GM12878 (cell line): ENCODE measurements around the gene NGF. TPM values are rescaled to one million over a fixed set of nuclear protein-coding genes. Genes with fewer than 3 reads are reported as not detected.

Source experiments
- ATAC-seq: fragments of 200-7000 bp; cut with Tn5 transposase; 3 replicates; pipeline ENCODE4 v1.9.1; 2020; ENCODE audit warnings: mild to moderate bottlenecking, moderate library complexity
- BruUV-seq: library from RNA; stranded (reverse); fragments of 400-500 nt; replicated peaks from 2 replicates; lab custom pipeline; 2021; lab: Mats Ljungman, UMichigan
- CTCF ChIA-PET: fragments of 300-600 bp; sonication (Branson Sonifier 250); formaldehyde crosslinking; extraction: SDS; loops from one replicate; lab custom pipeline; 2021; ENCODE audit warnings: inconsistent platforms; lab: Yijun Ruan, JAX
- POLR2A ChIA-PET: fragments of 350-600 bp; formaldehyde crosslinking; extraction: SDS; loops from one replicate; lab custom pipeline; 2021; ENCODE audit warnings: inconsistent platforms; lab: Charles Lee
- RAD21 ChIA-PET: fragments of 300-600 bp; sonication (Branson Sonifier 250); formaldehyde crosslinking; loops from one replicate; lab custom pipeline; 2023; ENCODE audit warnings: antibody characterized with exemption; ENCODE audit not compliant: unreplicated experiment; lab: Charles Lee
- SMC1A ChIA-PET: fragments of 300-600 bp; sonication (Branson Sonifier 250); formaldehyde crosslinking; loops from one replicate; lab custom pipeline; 2023; ENCODE audit not compliant: unreplicated experiment, uncharacterized antibody; lab: Charles Lee
- DNase-seq: peaks from one replicate; pipeline ENCODE4 v3.0.0-alpha.2; 2011; ENCODE audit warnings: low read depth, low spot score
- FAIRE-seq: peaks from 3 replicates; lab custom pipeline; 2011; peaks lifted over from hg19 to GRCh38; lab: Jason Lieb, UNC
- H2AFZ ChIP-seq: 2 replicates; pipeline ENCODE4 v1.6.0; 2011; ENCODE audit warnings: low read depth, low read length, control low read depth; ENCODE audit not compliant: control insufficient read depth
- H3K27ac ChIP-seq: 2 replicates; pipeline ENCODE4 v1.5.1; 2011; ENCODE audit warnings: control low read depth; ENCODE audit not compliant: control insufficient read depth, insufficient read depth
- H3K27me3 ChIP-seq, 2 experiments: replicated peaks in 1 of 2; 2 replicates each; pipeline versions ENCODE4 v1.6.0 to v1.6.1; 2011; ENCODE audit warnings: low read length in 1 of 2; ENCODE audit not compliant: control insufficient read depth in 2 of 2, insufficient read depth in 2 of 2
- H3K36me3 ChIP-seq, 2 experiments: 2 replicates each; pipeline ENCODE4 v1.5.1; 2011; ENCODE audit warnings: low read length in 1 of 2; ENCODE audit not compliant: control insufficient read depth in 2 of 2, insufficient read depth in 2 of 2
- H3K4me1 ChIP-seq: 2 replicates; pipeline ENCODE4 v1.6.1; 2011; ENCODE audit warnings: mild to moderate bottlenecking, low read length, moderate library complexity, mixed read lengths; ENCODE audit not compliant: control insufficient read depth, insufficient read depth
- H3K4me2 ChIP-seq: 2 replicates; pipeline ENCODE4 v1.6.0; 2011; ENCODE audit warnings: control low read depth; ENCODE audit not compliant: control insufficient read depth, insufficient read depth
- H3K4me3 ChIP-seq: fragments of 200-600 bp; sonication (generic); 2 replicates; pipeline ENCODE4 v1.5.1; 2016
- H3K79me2 ChIP-seq: 2 replicates; pipeline ENCODE4 v1.6.0; 2011; ENCODE audit warnings: low read length; ENCODE audit not compliant: control insufficient read depth, insufficient read depth
- H3K9ac ChIP-seq: 2 replicates; pipeline ENCODE4 v1.8.0; 2011; ENCODE audit warnings: low read length, control low read depth, mixed read lengths; ENCODE audit not compliant: control insufficient read depth, insufficient read depth
- H3K9me3 ChIP-seq: replicated peaks from 3 replicates; pipeline ENCODE4 v1.5.1; 2011; ENCODE audit warnings: mild to moderate bottlenecking, low read length; ENCODE audit not compliant: control insufficient read depth, insufficient read depth
- H4K20me1 ChIP-seq: 2 replicates; pipeline ENCODE4 v1.6.0; 2011; ENCODE audit not compliant: control insufficient read depth, insufficient read depth
- CBX3 ChIP-seq: fragments of 200-600 bp; sonication (generic); IDR thresholded peaks from 2 replicates; pipeline ENCODE4 v1.6.1; 2016; ENCODE audit warnings: low read depth, borderline replicate concordance
- CHD1 ChIP-seq: IDR thresholded peaks from 2 replicates; pipeline ENCODE4 v1.6.1; 2012; ENCODE audit warnings: low read depth, low read length, improper control_type of control experiment
- ESRRA ChIP-seq: IDR thresholded peaks from 2 replicates; pipeline ENCODE4 v1.6.1; 2012; ENCODE audit warnings: mild to moderate bottlenecking, low read length, improper control_type of control experiment
- HCFC1 ChIP-seq: fragments of 150-350 bp; IDR thresholded peaks from 2 replicates; pipeline ENCODE4 v1.6.1; 2014; ENCODE audit warnings: low read length
- MTA2 ChIP-seq: fragments of 450-650 bp; IDR thresholded peaks from 2 replicates; pipeline ENCODE4 v1.6.1; 2016; ENCODE audit warnings: low read depth, mild to moderate bottlenecking, moderate library complexity
- MTA3 ChIP-seq: IDR thresholded peaks from 2 replicates; pipeline ENCODE4 v1.6.1; 2012; ENCODE audit warnings: low read length, inconsistent platforms, borderline replicate concordance
- NFIC ChIP-seq: IDR thresholded peaks from 2 replicates; pipeline ENCODE4 v1.6.1; 2012; ENCODE audit warnings: low read depth, mild to moderate bottlenecking, inconsistent platforms, low read length, moderate library complexity
- NFYA ChIP-seq: IDR thresholded peaks from 2 replicates; pipeline ENCODE4 v1.6.1; 2011; ENCODE audit warnings: low read depth, mild to moderate bottlenecking, low read length, improper control_type of control experiment, borderline replicate concordance
- NR2C1 ChIP-seq: fragments of 450-650 bp; IDR thresholded peaks from 2 replicates; pipeline ENCODE4 v1.6.1; 2017; ENCODE audit warnings: antibody characterized with exemption, mild to moderate bottlenecking, moderate library complexity
- NR2F1 ChIP-seq: fragments of 450-650 bp; conservative IDR thresholded peaks from 2 replicates; pipeline ENCODE4 v1.6.1; 2017; ENCODE audit warnings: mild to moderate bottlenecking
- RUNX3 ChIP-seq: IDR thresholded peaks from 2 replicates; pipeline ENCODE4 v1.6.1; 2012; ENCODE audit warnings: low read length, inconsistent platforms
- SIN3A ChIP-seq: IDR thresholded peaks from 2 replicates; pipeline ENCODE4 v1.6.1; 2012; ENCODE audit warnings: low read depth, low read length, improper control_type of control experiment
- SMAD1 ChIP-seq: fragments of 450-650 bp; IDR thresholded peaks from 2 replicates; pipeline ENCODE4 v1.6.1; 2018; ENCODE audit warnings: mild to moderate bottlenecking, low read depth; ENCODE audit not compliant: partially characterized antibody
- TAF1 ChIP-seq: IDR thresholded peaks from 2 replicates; pipeline ENCODE4 v1.6.1; 2011; ENCODE audit warnings: mild to moderate bottlenecking, low read depth, low read length, borderline replicate concordance
- WGBS: methylation state at CpG from one replicate; pipeline ENCODE4 v1.1.6; 2016; ENCODE audit warnings: low lambda C conversion rate; ENCODE audit not compliant: insufficient replicate concordance, insufficient coverage; ENCODE audit errors: missing lambda C conversion rate; 5-methylcytosine and 5-hydroxymethylcytosine counted together
- in situ Hi-C: fragments of 300-500 bp; cut with MboI; formaldehyde crosslinking; loops from 9 replicates; pipeline ENCODE4 v1.14.3; 2018; ENCODE audit warnings: mixed read lengths
- intact Hi-C: fragments of 100-400 bp; cut with micrococcal nuclease; formaldehyde crosslinking; loops from one replicate; pipeline ENCODE4 v1.14.2; 2022; ENCODE audit not compliant: unreplicated experiment
- polyA plus RNA-seq, 11 experiments: library from polyadenylated mRNA; depleted of rRNA in 4 of 11; unstranded in 6 of 11; stranded (reverse) in 5 of 11; fragments of >200 nt; fragmentation: Nextera tagmentation in 4 of 11; fragmentation: Illumina TruSeq in 1 of 11; extraction: Ambion mirVana in 4 of 11; extraction: Trizol in 1 of 11; gene quantifications; 1 replicate in 1 of 11; 2 replicates in 10 of 11; pipeline versions ENCODE4 v1.2.1 to v1.2.3, GENCODE V29; 2011 to 2016; ENCODE audit warnings: inconsistent platforms in 2 of 11, missing spikeins in 2 of 11, low read depth in 1 of 11
- total RNA-seq, 4 experiments: library from RNA; depleted of rRNA in 3 of 4; stranded (reverse); fragments of >200 nt in 3 of 4; fragmentation: Illumina TruSeq in 1 of 4; extraction: Trizol in 1 of 4; gene quantifications; 2 replicates each; pipeline versions ENCODE4 v1.2.1 to v1.2.3, GENCODE V29; 2013 to 2021
- TF ChIP-seq, protein P1 (sequence below): fragments of 450-650 bp; IDR thresholded peaks from 2 replicates; pipeline ENCODE4 v1.6.1; 2017; ENCODE audit warnings: antibody characterized with exemption, mild to moderate bottlenecking, moderate library complexity
- TF ChIP-seq, protein P2 (sequence below): fragments of 450-650 bp; IDR thresholded peaks from 2 replicates; pipeline ENCODE4 v1.6.1; 2017; ENCODE audit warnings: mild to moderate bottlenecking
- TF ChIP-seq, protein P3 (sequence below): IDR thresholded peaks from 2 replicates; pipeline ENCODE4 v1.6.1; 2012; ENCODE audit warnings: low read depth, low read length, improper control_type of control experiment
- TF ChIP-seq, protein P4 (sequence below): IDR thresholded peaks from 2 replicates; pipeline ENCODE4 v1.6.1; 2012; ENCODE audit warnings: mild to moderate bottlenecking, low read depth, low read length

The NGF gene
- total and polyA plus RNA-seq, 10 of the 15 experiments (the other 5 are each of a cell fraction or from before 2014, with no cell fraction given) = not detected

GRCh38 chr1:115340879-115341278 lies 2.8 kb upstream of the NGF start:
- Histone ChIP-seq H2AFZ (no peak overlapping the region), H3K27ac (no peak overlapping the region), H3K4me2 (no peak overlapping the region), H3K27me3 (peaks cover 0 to 5% of the 10 kb centered on the region in 2 experiments; a peak in 3 of 4 replicates), H3K9ac (no peak overlapping the region), H3K4me3 (no peak overlapping the region), H3K36me3 (no peaks in the 10 kb centered on the region), H3K79me2 (no peaks in the 10 kb centered on the region), H3K9me3 (no peaks in the 10 kb centered on the region), H4K20me1 (no peaks in the 10 kb centered on the region), H3K4me1 (no peaks in the 10 kb centered on the region)
- in situ Hi-C loops (no loop called here), intact Hi-C loops (no loop called here)
- RAD21 ChIA-PET = no interaction called here
- WGBS = 2% methylated on average over 3 of the region's 3 CpGs
- FAIRE-seq (no peak), ATAC-seq (no peak), DNase-seq (no peak)
- CTCF ChIA-PET = no interaction called here
- SMC1A ChIA-PET = no interaction called here
- no TSS peak for BruUV-seq
- POLR2A ChIA-PET = no interaction called here
- TF ChIP-seq SMAD1 = no peak
- no peak for TF ChIP-seq ESRRA
- TF ChIP-seq, protein P1, sequence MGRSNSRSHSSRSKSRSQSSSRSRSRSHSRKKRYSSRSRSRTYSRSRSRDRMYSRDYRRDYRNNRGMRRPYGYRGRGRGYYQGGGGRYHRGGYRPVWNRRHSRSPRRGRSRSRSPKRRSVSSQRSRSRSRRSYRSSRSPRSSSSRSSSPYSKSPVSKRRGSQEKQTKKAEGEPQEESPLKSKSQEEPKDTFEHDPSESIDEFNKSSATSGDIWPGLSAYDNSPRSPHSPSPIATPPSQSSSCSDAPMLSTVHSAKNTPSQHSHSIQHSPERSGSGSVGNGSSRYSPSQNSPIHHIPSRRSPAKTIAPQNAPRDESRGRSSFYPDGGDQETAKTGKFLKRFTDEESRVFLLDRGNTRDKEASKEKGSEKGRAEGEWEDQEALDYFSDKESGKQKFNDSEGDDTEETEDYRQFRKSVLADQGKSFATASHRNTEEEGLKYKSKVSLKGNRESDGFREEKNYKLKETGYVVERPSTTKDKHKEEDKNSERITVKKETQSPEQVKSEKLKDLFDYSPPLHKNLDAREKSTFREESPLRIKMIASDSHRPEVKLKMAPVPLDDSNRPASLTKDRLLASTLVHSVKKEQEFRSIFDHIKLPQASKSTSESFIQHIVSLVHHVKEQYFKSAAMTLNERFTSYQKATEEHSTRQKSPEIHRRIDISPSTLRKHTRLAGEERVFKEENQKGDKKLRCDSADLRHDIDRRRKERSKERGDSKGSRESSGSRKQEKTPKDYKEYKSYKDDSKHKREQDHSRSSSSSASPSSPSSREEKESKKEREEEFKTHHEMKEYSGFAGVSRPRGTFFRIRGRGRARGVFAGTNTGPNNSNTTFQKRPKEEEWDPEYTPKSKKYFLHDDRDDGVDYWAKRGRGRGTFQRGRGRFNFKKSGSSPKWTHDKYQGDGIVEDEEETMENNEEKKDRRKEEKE = no peak
- TF ChIP-seq HCFC1 = no peak
- TF ChIP-seq, protein P2, sequence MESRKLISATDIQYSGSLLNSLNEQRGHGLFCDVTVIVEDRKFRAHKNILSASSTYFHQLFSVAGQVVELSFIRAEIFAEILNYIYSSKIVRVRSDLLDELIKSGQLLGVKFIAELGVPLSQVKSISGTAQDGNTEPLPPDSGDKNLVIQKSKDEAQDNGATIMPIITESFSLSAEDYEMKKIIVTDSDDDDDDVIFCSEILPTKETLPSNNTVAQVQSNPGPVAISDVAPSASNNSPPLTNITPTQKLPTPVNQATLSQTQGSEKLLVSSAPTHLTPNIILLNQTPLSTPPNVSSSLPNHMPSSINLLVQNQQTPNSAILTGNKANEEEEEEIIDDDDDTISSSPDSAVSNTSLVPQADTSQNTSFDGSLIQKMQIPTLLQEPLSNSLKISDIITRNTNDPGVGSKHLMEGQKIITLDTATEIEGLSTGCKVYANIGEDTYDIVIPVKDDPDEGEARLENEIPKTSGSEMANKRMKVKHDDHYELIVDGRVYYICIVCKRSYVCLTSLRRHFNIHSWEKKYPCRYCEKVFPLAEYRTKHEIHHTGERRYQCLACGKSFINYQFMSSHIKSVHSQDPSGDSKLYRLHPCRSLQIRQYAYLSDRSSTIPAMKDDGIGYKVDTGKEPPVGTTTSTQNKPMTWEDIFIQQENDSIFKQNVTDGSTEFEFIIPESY = no peak
- TF ChIP-seq, protein P3, sequence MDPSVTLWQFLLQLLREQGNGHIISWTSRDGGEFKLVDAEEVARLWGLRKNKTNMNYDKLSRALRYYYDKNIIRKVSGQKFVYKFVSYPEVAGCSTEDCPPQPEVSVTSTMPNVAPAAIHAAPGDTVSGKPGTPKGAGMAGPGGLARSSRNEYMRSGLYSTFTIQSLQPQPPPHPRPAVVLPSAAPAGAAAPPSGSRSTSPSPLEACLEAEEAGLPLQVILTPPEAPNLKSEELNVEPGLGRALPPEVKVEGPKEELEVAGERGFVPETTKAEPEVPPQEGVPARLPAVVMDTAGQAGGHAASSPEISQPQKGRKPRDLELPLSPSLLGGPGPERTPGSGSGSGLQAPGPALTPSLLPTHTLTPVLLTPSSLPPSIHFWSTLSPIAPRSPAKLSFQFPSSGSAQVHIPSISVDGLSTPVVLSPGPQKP = no peak
- TF ChIP-seq TAF1 = no peak
- no peak for TF ChIP-seq NR2F1
- TF ChIP-seq MTA3 = no peak
- no peak for TF ChIP-seq NFYA
- TF ChIP-seq SIN3A = no peak
- no peak for TF ChIP-seq NFIC
- no peak for TF ChIP-seq CBX3
- no peak for TF ChIP-seq RUNX3
- TF ChIP-seq, protein P4, sequence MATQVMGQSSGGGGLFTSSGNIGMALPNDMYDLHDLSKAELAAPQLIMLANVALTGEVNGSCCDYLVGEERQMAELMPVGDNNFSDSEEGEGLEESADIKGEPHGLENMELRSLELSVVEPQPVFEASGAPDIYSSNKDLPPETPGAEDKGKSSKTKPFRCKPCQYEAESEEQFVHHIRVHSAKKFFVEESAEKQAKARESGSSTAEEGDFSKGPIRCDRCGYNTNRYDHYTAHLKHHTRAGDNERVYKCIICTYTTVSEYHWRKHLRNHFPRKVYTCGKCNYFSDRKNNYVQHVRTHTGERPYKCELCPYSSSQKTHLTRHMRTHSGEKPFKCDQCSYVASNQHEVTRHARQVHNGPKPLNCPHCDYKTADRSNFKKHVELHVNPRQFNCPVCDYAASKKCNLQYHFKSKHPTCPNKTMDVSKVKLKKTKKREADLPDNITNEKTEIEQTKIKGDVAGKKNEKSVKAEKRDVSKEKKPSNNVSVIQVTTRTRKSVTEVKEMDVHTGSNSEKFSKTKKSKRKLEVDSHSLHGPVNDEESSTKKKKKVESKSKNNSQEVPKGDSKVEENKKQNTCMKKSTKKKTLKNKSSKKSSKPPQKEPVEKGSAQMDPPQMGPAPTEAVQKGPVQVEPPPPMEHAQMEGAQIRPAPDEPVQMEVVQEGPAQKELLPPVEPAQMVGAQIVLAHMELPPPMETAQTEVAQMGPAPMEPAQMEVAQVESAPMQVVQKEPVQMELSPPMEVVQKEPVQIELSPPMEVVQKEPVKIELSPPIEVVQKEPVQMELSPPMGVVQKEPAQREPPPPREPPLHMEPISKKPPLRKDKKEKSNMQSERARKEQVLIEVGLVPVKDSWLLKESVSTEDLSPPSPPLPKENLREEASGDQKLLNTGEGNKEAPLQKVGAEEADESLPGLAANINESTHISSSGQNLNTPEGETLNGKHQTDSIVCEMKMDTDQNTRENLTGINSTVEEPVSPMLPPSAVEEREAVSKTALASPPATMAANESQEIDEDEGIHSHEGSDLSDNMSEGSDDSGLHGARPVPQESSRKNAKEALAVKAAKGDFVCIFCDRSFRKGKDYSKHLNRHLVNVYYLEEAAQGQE = no peak
- TF ChIP-seq CHD1 = no peak
- no peak for TF ChIP-seq NR2C1
- TF ChIP-seq MTA2 = no peak
